Measurements from ENCODE around the gene AP3S2.

Gene AP3S2

GRCh38 chr15:89830639-89831038, 63.2 kb downstream of the AP3S2 start:
- no peak for DNase-seq

GRCh38 chr15:89829616-89830440, 64.0 kb downstream of the AP3S2 start:
- no peak for DNase-seq

- no peak for DNase-seq
These were observed 64.6 kb downstream of the AP3S2 start for GRCh38 chr15:89829161-89829560.

- DNase-seq = peak; percentile 32
These were observed 65.3 kb downstream of the AP3S2 start for GRCh38 chr15:89828281-89829145.

- DNase-seq = no peak
These were observed 66.0 kb downstream of the AP3S2 start for GRCh38 chr15:89827829-89828228.

GRCh38 chr15:89826671-89827655, 66.8 kb downstream of the AP3S2 start:
- DNase-seq = no peak

- no peak for DNase-seq
These were observed 68.4 kb downstream of the AP3S2 start for GRCh38 chr15:89825271-89825940.

- no peak for DNase-seq
These were observed 69.3 kb downstream of the AP3S2 start for GRCh38 chr15:89824607-89824867.

- no peak for DNase-seq
These were observed 69.8 kb downstream of the AP3S2 start for GRCh38 chr15:89823836-89824606.

- DNase-seq = peak; percentile 24
These were observed 70.7 kb downstream of the AP3S2 start for GRCh38 chr15:89822951-89823711.

- DNase-seq = no peak
These were observed 71.2 kb downstream of the AP3S2 start for GRCh38 chr15:89822611-89822950.

GRCh38 chr15:89822026-89822425, 71.8 kb downstream of the AP3S2 start:
- DNase-seq = no peak

GRCh38 chr15:89820666-89821611, 72.9 kb downstream of the AP3S2 start:
- peak; percentile 31 for DNase-seq

- DNase-seq = no peak
These were observed 75.5 kb downstream of the AP3S2 start for GRCh38 chr15:89818287-89818686.

- DNase-seq = no peak
These were observed 76.0 kb downstream of the AP3S2 start for GRCh38 chr15:89817701-89818280.

- DNase-seq = no peak
These were observed 78.0 kb downstream of the AP3S2 start for GRCh38 chr15:89815769-89816168.

GRCh38 chr15:89814112-89814742, 79.6 kb downstream of the AP3S2 start:
- DNase-seq = no peak

- no peak for DNase-seq
These were observed 80.2 kb downstream of the AP3S2 start for GRCh38 chr15:89813381-89814111.

All from fibroblast of skin of right quadriceps (primary cell).